PC-9 (cell line): ENCODE measurements around the gene CD84.

Source experiments
- CTCF ChIP-seq: fragments of 200-600 bp; sonication (generic); conservative IDR thresholded peaks from 2 replicates; pipeline ENCODE4 v1.6.1; 2017; ENCODE audit warnings: mixed run types, antibody characterized with exemption, mild to moderate bottlenecking, moderate library complexity
- EZH2 ChIP-seq: fragments of 200-600 bp; sonication (generic); IDR thresholded peaks from 2 replicates; pipeline ENCODE4 v1.8.0; 2017; ENCODE audit warnings: antibody characterized with exemption, low read depth

- TF ChIP-seq CTCF (no peak), EZH2 (no peak)
Measured at GRCh38 chr1:160576390-160576789, 2.9 kb downstream of the CD84 start.
